GM12878 (cell line): Measurements from ENCODE around the gene RAPGEF1. TPM values are rescaled to one million over a fixed set of nuclear protein-coding genes. Genes with fewer than 3 reads are reported as not detected.

Experiments used
- ATAC-seq: fragments of 200-7000 bp; cut with Tn5 transposase; 3 replicates; pipeline ENCODE4 v1.9.1; 2020; ENCODE audit warnings: mild to moderate bottlenecking, moderate library complexity
- BruUV-seq: library from RNA; stranded (reverse); fragments of 400-500 nt; replicated peaks from 2 replicates; lab custom pipeline; 2021; lab: Mats Ljungman, UMichigan
- CTCF ChIA-PET: fragments of 300-600 bp; sonication (Branson Sonifier 250); formaldehyde crosslinking; extraction: SDS; loops from one replicate; lab custom pipeline; 2021; ENCODE audit warnings: inconsistent platforms; lab: Yijun Ruan, JAX
- POLR2A ChIA-PET: fragments of 350-600 bp; formaldehyde crosslinking; extraction: SDS; loops from one replicate; lab custom pipeline; 2021; ENCODE audit warnings: inconsistent platforms; lab: Charles Lee
- RAD21 ChIA-PET: fragments of 300-600 bp; sonication (Branson Sonifier 250); formaldehyde crosslinking; loops from one replicate; lab custom pipeline; 2023; ENCODE audit warnings: antibody characterized with exemption; ENCODE audit not compliant: unreplicated experiment; lab: Charles Lee
- SMC1A ChIA-PET: fragments of 300-600 bp; sonication (Branson Sonifier 250); formaldehyde crosslinking; loops from one replicate; lab custom pipeline; 2023; ENCODE audit not compliant: unreplicated experiment, uncharacterized antibody; lab: Charles Lee
- DNase-seq: peaks from one replicate; pipeline ENCODE4 v3.0.0-alpha.2; 2011; ENCODE audit warnings: low read depth, low spot score
- FAIRE-seq: peaks from 3 replicates; lab custom pipeline; 2011; peaks lifted over from hg19 to GRCh38; lab: Jason Lieb, UNC
- H2AFZ ChIP-seq: 2 replicates; pipeline ENCODE4 v1.6.0; 2011; ENCODE audit warnings: low read depth, low read length, control low read depth; ENCODE audit not compliant: control insufficient read depth
- H3K27ac ChIP-seq: 2 replicates; pipeline ENCODE4 v1.5.1; 2011; ENCODE audit warnings: control low read depth; ENCODE audit not compliant: control insufficient read depth, insufficient read depth
- H3K27me3 ChIP-seq, 2 experiments: replicated peaks in 1 of 2; 2 replicates each; pipeline versions ENCODE4 v1.6.0 to v1.6.1; 2011; ENCODE audit warnings: low read length in 1 of 2; ENCODE audit not compliant: control insufficient read depth in 2 of 2, insufficient read depth in 2 of 2
- H3K36me3 ChIP-seq, 2 experiments: 2 replicates each; pipeline ENCODE4 v1.5.1; 2011; ENCODE audit warnings: low read length in 1 of 2; ENCODE audit not compliant: control insufficient read depth in 2 of 2, insufficient read depth in 2 of 2
- H3K4me1 ChIP-seq: 2 replicates; pipeline ENCODE4 v1.6.1; 2011; ENCODE audit warnings: mild to moderate bottlenecking, low read length, moderate library complexity, mixed read lengths; ENCODE audit not compliant: control insufficient read depth, insufficient read depth
- H3K4me2 ChIP-seq: 2 replicates; pipeline ENCODE4 v1.6.0; 2011; ENCODE audit warnings: control low read depth; ENCODE audit not compliant: control insufficient read depth, insufficient read depth
- H3K4me3 ChIP-seq: fragments of 200-600 bp; sonication (generic); 2 replicates; pipeline ENCODE4 v1.5.1; 2016
- H3K79me2 ChIP-seq: 2 replicates; pipeline ENCODE4 v1.6.0; 2011; ENCODE audit warnings: low read length; ENCODE audit not compliant: control insufficient read depth, insufficient read depth
- H3K9ac ChIP-seq: 2 replicates; pipeline ENCODE4 v1.8.0; 2011; ENCODE audit warnings: low read length, control low read depth, mixed read lengths; ENCODE audit not compliant: control insufficient read depth, insufficient read depth
- H3K9me3 ChIP-seq: replicated peaks from 3 replicates; pipeline ENCODE4 v1.5.1; 2011; ENCODE audit warnings: mild to moderate bottlenecking, low read length; ENCODE audit not compliant: control insufficient read depth, insufficient read depth
- H4K20me1 ChIP-seq: 2 replicates; pipeline ENCODE4 v1.6.0; 2011; ENCODE audit not compliant: control insufficient read depth, insufficient read depth
- BCL3 ChIP-seq: IDR thresholded peaks from 2 replicates; pipeline ENCODE4 v1.6.1; 2011; ENCODE audit warnings: borderline replicate concordance, low read depth, mild to moderate bottlenecking, moderate library complexity, low read length; ENCODE audit not compliant: insufficient read depth, poor library complexity, severe bottlenecking
- CBFB ChIP-seq: IDR thresholded peaks from 2 replicates; pipeline ENCODE4 v1.6.1; 2016; ENCODE audit warnings: antibody characterized with exemption, low read depth
- CHD2 ChIP-seq: IDR thresholded peaks from 2 replicates; pipeline ENCODE4 v1.6.1; 2011; ENCODE audit warnings: low read depth, low read length, improper control_type of control experiment, borderline replicate concordance
- CTCF ChIP-seq, 3 experiments: IDR thresholded peaks in 2 of 3; conservative IDR thresholded peaks in 1 of 3; 2 replicates each; pipeline ENCODE4 v1.5.1; 2011; ENCODE audit warnings: low read depth in 3 of 3, low read length in 3 of 3, mild to moderate bottlenecking in 3 of 3, control low read depth in 2 of 3, moderate library complexity in 2 of 3, inconsistent platforms in 1 of 3, mixed read lengths in 1 of 3; ENCODE audit not compliant: control insufficient read depth in 2 of 3, insufficient read depth in 1 of 3; ENCODE audit errors: extremely low read depth in 1 of 3
- EGR1 ChIP-seq, 2 experiments: IDR thresholded peaks; 1 replicate in 1 of 2; 2 replicates in 1 of 2; pipeline ENCODE4 v1.6.1; 2011 to 2012; ENCODE audit warnings: low read depth in 2 of 2, low read length in 2 of 2, borderline replicate concordance in 1 of 2, mild to moderate bottlenecking in 1 of 2, moderate library complexity in 1 of 2
- ESRRA ChIP-seq: IDR thresholded peaks from 2 replicates; pipeline ENCODE4 v1.6.1; 2012; ENCODE audit warnings: mild to moderate bottlenecking, low read length, improper control_type of control experiment
- FOXK2 ChIP-seq: fragments of 450-650 bp; IDR thresholded peaks from 2 replicates; pipeline ENCODE4 v1.6.1; 2017; ENCODE audit warnings: mild to moderate bottlenecking, moderate library complexity
- FOXM1 ChIP-seq: IDR thresholded peaks from 2 replicates; pipeline ENCODE4 v1.6.1; 2012; ENCODE audit warnings: low read depth, mild to moderate bottlenecking, inconsistent platforms, low read length, moderate library complexity
- HDAC2 ChIP-seq: fragments of 200-600 bp; sonication (generic); IDR thresholded peaks from 2 replicates; pipeline ENCODE4 v1.6.1; 2017
- JUND ChIP-seq: IDR thresholded peaks from 2 replicates; pipeline ENCODE4 v1.6.1; 2012; ENCODE audit warnings: low read depth, mild to moderate bottlenecking, low read length, improper control_type of control experiment, moderate library complexity
- PAX8 ChIP-seq: fragments of 450-650 bp; IDR thresholded peaks from 2 replicates; pipeline ENCODE4 v1.6.1; 2017; ENCODE audit warnings: mild to moderate bottlenecking, moderate library complexity
- RAD21 ChIP-seq: IDR thresholded peaks from 2 replicates; pipeline ENCODE4 v1.6.1; 2011; ENCODE audit warnings: mild to moderate bottlenecking, low read depth, low read length, moderate library complexity; ENCODE audit not compliant: insufficient read depth
- RUNX3 ChIP-seq: IDR thresholded peaks from 2 replicates; pipeline ENCODE4 v1.6.1; 2012; ENCODE audit warnings: low read length, inconsistent platforms
- STAT1 ChIP-seq: fragments of 450-650 bp; conservative IDR thresholded peaks from 2 replicates; pipeline ENCODE4 v1.6.1; 2014; ENCODE audit warnings: antibody characterized with exemption, mild to moderate bottlenecking
- YY1 ChIP-seq: IDR thresholded peaks from 2 replicates; pipeline ENCODE4 v1.6.1; 2011; ENCODE audit warnings: low read depth, mild to moderate bottlenecking, low read length
- ZNF24 ChIP-seq: fragments of 450-650 bp; IDR thresholded peaks from 2 replicates; pipeline ENCODE4 v1.6.1; 2017; ENCODE audit warnings: antibody characterized with exemption, mild to moderate bottlenecking
- ZNF384 ChIP-seq: IDR thresholded peaks from 2 replicates; pipeline ENCODE4 v1.6.1; 2012; ENCODE audit warnings: low read depth, mild to moderate bottlenecking, low read length, improper control_type of control experiment, borderline replicate concordance
- WGBS: methylation state at CpG from one replicate; pipeline ENCODE4 v1.1.6; 2016; ENCODE audit warnings: low lambda C conversion rate; ENCODE audit not compliant: insufficient replicate concordance, insufficient coverage; ENCODE audit errors: missing lambda C conversion rate; 5-methylcytosine and 5-hydroxymethylcytosine counted together
- in situ Hi-C: fragments of 300-500 bp; cut with MboI; formaldehyde crosslinking; loops from 9 replicates; pipeline ENCODE4 v1.14.3; 2018; ENCODE audit warnings: mixed read lengths
- intact Hi-C: fragments of 100-400 bp; cut with micrococcal nuclease; formaldehyde crosslinking; loops from one replicate; pipeline ENCODE4 v1.14.2; 2022; ENCODE audit not compliant: unreplicated experiment
- polyA plus RNA-seq, 11 experiments: library from polyadenylated mRNA; depleted of rRNA in 4 of 11; unstranded in 6 of 11; stranded (reverse) in 5 of 11; fragments of >200 nt; fragmentation: Nextera tagmentation in 4 of 11; fragmentation: Illumina TruSeq in 1 of 11; extraction: Ambion mirVana in 4 of 11; extraction: Trizol in 1 of 11; gene quantifications; 1 replicate in 1 of 11; 2 replicates in 10 of 11; pipeline versions ENCODE4 v1.2.1 to v1.2.3, GENCODE V29; 2011 to 2016; ENCODE audit warnings: inconsistent platforms in 2 of 11, missing spikeins in 2 of 11, low read depth in 1 of 11
- total RNA-seq, 4 experiments: library from RNA; depleted of rRNA in 3 of 4; stranded (reverse); fragments of >200 nt in 3 of 4; fragmentation: Illumina TruSeq in 1 of 4; extraction: Trizol in 1 of 4; gene quantifications; 2 replicates each; pipeline versions ENCODE4 v1.2.1 to v1.2.3, GENCODE V29; 2013 to 2021
- TF ChIP-seq, protein P1 (sequence below): fragments of 450-650 bp; IDR thresholded peaks from 2 replicates; pipeline ENCODE4 v1.6.1; 2017; ENCODE audit warnings: mild to moderate bottlenecking, moderate library complexity

Gene RAPGEF1
- total and polyA plus RNA-seq, 10 of the 15 experiments (the other 5 are each of a cell fraction or from before 2014, with no cell fraction given), result 0.42 to 113 (median 45.9) TPM

DNA sequence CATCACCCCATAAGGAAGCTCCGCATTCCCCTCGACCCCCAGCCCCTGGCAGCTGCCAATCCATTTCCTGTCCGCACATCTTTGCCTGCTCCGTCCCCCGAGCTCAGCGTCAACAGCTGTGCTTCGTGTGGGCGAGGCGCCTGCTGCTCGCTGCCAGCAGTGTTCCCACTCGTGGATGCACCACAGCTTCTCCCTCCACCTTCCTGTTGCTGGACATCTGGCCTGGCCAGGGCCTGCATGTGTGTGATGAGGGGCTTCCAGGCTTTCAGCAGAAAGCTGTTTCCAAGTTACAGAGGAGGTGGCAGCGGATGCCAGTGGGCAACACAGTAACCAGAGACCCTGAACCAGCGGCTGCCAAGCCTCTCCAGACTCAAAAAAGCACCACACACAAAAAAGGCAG lies 108.6 kb downstream of the RAPGEF1 start:
- no TSS peak for BruUV-seq
- Histone ChIP-seq H3K9me3 (no peaks in the 10 kb centered on the region), H3K4me3 (no peak overlapping the region), H3K79me2 (peaks cover 32% of the 10 kb centered on the region), H3K4me1 (peaks cover 37% of the 10 kb centered on the region), H3K9ac (no peak overlapping the region), H4K20me1 (no peaks in the 10 kb centered on the region), H3K36me3 (peaks cover 13 to 31% of the 10 kb centered on the region in 2 experiments), H3K27ac (peak overlapping the region; percentile 88), H3K4me2 (no peak overlapping the region), H3K27me3 (no peaks in the 10 kb centered on the region), H2AFZ (no peak overlapping the region)
- ATAC-seq (no peak), DNase-seq (no peak), FAIRE-seq (no peak)
- TF ChIP-seq STAT1, result no peak
- no peak for TF ChIP-seq FOXK2
- no peak for TF ChIP-seq ZNF384
- no peak for TF ChIP-seq YY1
- TF ChIP-seq PAX8, result no peak
- no peak for TF ChIP-seq ZNF24
- TF ChIP-seq CBFB, result no peak
- TF ChIP-seq CTCF (IDR thresholded peaks at IDR 0.05 in 2 of 3, conservative IDR thresholded peaks at IDR 0.05 in 1 of 3; ENCODE audit: control insufficient read depth in 2 of 3, extremely low read depth in 1 of 3, insufficient read depth in 1 of 3, low read depth in 3 of 3, low read length in 3 of 3), result no peak
- TF ChIP-seq ESRRA, result no peak
- TF ChIP-seq RUNX3, result no peak
- TF ChIP-seq HDAC2, result no peak
- TF ChIP-seq EGR1 (IDR thresholded peaks at IDR 0.05; ENCODE audit: borderline replicate concordance in 1 of 2, low read depth in 2 of 2, low read length in 2 of 2), result no peak
- no peak for TF ChIP-seq BCL3
- TF ChIP-seq RAD21, result no peak
- no peak for TF ChIP-seq CHD2
- TF ChIP-seq, protein P1, sequence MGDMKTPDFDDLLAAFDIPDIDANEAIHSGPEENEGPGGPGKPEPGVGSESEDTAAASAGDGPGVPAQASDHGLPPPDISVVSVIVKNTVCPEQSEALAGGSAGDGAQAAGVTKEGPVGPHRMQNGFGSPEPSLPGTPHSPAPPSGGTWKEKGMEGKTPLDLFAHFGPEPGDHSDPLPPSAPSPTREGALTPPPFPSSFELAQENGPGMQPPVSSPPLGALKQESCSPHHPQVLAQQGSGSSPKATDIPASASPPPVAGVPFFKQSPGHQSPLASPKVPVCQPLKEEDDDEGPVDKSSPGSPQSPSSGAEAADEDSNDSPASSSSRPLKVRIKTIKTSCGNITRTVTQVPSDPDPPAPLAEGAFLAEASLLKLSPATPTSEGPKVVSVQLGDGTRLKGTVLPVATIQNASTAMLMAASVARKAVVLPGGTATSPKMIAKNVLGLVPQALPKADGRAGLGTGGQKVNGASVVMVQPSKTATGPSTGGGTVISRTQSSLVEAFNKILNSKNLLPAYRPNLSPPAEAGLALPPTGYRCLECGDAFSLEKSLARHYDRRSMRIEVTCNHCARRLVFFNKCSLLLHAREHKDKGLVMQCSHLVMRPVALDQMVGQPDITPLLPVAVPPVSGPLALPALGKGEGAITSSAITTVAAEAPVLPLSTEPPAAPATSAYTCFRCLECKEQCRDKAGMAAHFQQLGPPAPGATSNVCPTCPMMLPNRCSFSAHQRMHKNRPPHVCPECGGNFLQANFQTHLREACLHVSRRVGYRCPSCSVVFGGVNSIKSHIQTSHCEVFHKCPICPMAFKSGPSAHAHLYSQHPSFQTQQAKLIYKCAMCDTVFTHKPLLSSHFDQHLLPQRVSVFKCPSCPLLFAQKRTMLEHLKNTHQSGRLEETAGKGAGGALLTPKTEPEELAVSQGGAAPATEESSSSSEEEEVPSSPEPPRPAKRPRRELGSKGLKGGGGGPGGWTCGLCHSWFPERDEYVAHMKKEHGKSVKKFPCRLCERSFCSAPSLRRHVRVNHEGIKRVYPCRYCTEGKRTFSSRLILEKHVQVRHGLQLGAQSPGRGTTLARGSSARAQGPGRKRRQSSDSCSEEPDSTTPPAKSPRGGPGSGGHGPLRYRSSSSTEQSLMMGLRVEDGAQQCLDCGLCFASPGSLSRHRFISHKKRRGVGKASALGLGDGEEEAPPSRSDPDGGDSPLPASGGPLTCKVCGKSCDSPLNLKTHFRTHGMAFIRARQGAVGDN, result no peak
- TF ChIP-seq FOXM1, result no peak
- no peak for TF ChIP-seq JUND
- ChIA-PET RAD21 (interaction anchor here (1.5 to 3.7 kb wide), 8 partner anchors 10 to 111 kb away, joined by 4 to 42 read pairs (median 23); partner anchors contain the start of gene RAPGEF1), POLR2A (interaction anchor here (1.0 to 4.1 kb wide), 6 partner anchors 9 to 99 kb away, joined by 4 to 23 read pairs (median 9); no protein-coding TSS in a partner anchor), CTCF (interaction anchor here (1.0 to 2.3 kb wide), 8 partner anchors 9 to 106 kb away, joined by 3 to 22 read pairs (median 6); no protein-coding TSS in a partner anchor), SMC1A (interaction anchor here (1.2 to 5.6 kb wide), 9 partner anchors 8 to 97 kb away, joined by 3 to 47 read pairs (median 11); no protein-coding TSS in a partner anchor)
- 42% methylated on average over 13 of the region's 13 CpGs for WGBS
- in situ Hi-C loops (no loop called here), intact Hi-C loops (loop anchor here (5.0 kb wide), 2 partner anchors 36 to 39 kb away; no protein-coding TSS in a partner anchor)
